H9 (cell line): ENCODE results near the gene DEPDC5. TPM values are rescaled to one million over a fixed set of nuclear protein-coding genes. Genes with fewer than 3 reads are reported as not detected.
"Not testable (repeated sequence)": the region's sequence is repeated elsewhere in the genome, so short reads cannot be mapped to it uniquely, and the experiment has no call there.

Experiments used
- DNase-seq: peaks from one replicate; pipeline ENCODE4 v3.0.0-alpha.2; 2017
- H2AFZ ChIP-seq: one replicate; pipeline ENCODE4 v1.6.1; 2013; ENCODE audit warnings: mild to moderate bottlenecking, low read length, control low read depth, moderate library complexity
- H2AK5ac ChIP-seq: 2 replicates; pipeline ENCODE4 v1.6.1; 2013; ENCODE audit warnings: low read length, control low read depth, mixed read lengths; ENCODE audit not compliant: insufficient read length
- H2BK120ac ChIP-seq: one replicate; pipeline ENCODE4 v1.6.1; 2013; ENCODE audit warnings: low read depth, mild to moderate bottlenecking, low read length, control low read depth, inconsistent platforms; ENCODE audit not compliant: poor library complexity, severe bottlenecking
- H2BK12ac ChIP-seq: 2 replicates; pipeline ENCODE4 v1.6.1; 2013; ENCODE audit warnings: low read length, control low read depth, mixed read lengths, low read depth; ENCODE audit not compliant: insufficient read length
- H2BK15ac ChIP-seq: 2 replicates; pipeline ENCODE4 v1.6.1; 2013; ENCODE audit warnings: low read depth, low read length, control low read depth
- H2BK20ac ChIP-seq: one replicate; pipeline ENCODE4 v1.6.1; 2013; ENCODE audit warnings: low read depth, mild to moderate bottlenecking, low read length, control low read depth, inconsistent platforms; ENCODE audit not compliant: poor library complexity, severe bottlenecking
- H2BK5ac ChIP-seq: 2 replicates; pipeline ENCODE4 v1.6.1; 2013; ENCODE audit warnings: low read length, control low read depth, mixed read lengths; ENCODE audit not compliant: insufficient read length
- H3K14ac ChIP-seq: 2 replicates; pipeline ENCODE4 v1.6.1; 2013; ENCODE audit warnings: low read length, control low read depth; ENCODE audit not compliant: insufficient read depth
- H3K18ac ChIP-seq: 2 replicates; pipeline ENCODE4 v1.6.1; 2013; ENCODE audit warnings: low read depth, mild to moderate bottlenecking, mixed read lengths, low read length, control low read depth; ENCODE audit not compliant: insufficient read length
- H3K23ac ChIP-seq: 2 replicates; pipeline ENCODE4 v1.6.1; 2013; ENCODE audit warnings: low read length, control low read depth, mixed read lengths, low read depth; ENCODE audit not compliant: insufficient read length
- H3K23me2 ChIP-seq: 2 replicates; pipeline ENCODE4 v1.6.1; 2013; ENCODE audit warnings: low read depth, mild to moderate bottlenecking, mixed read lengths, low read length, control low read depth; ENCODE audit not compliant: insufficient read length, poor library complexity, severe bottlenecking
- H3K27ac ChIP-seq: 2 replicates; pipeline ENCODE4 v1.5.1; 2013; ENCODE audit warnings: low read length, control low read depth, mixed read lengths, low read depth; ENCODE audit not compliant: insufficient read length
- H3K27me3 ChIP-seq: 2 replicates; pipeline ENCODE4 v1.6.1; 2013; ENCODE audit warnings: low read length, control low read depth, inconsistent platforms; ENCODE audit not compliant: insufficient read depth
- H3K4ac ChIP-seq: 2 replicates; pipeline ENCODE4 v1.6.1; 2013; ENCODE audit warnings: low read depth, mild to moderate bottlenecking, control low read depth, inconsistent platforms, low read length, moderate library complexity
- H3K4me1 ChIP-seq: 2 replicates; pipeline ENCODE4 v1.6.1; 2013; ENCODE audit warnings: low read length, control low read depth, inconsistent platforms; ENCODE audit not compliant: insufficient read depth
- H3K4me2 ChIP-seq: 2 replicates; pipeline ENCODE4 v1.6.1; 2013; ENCODE audit warnings: low read length, control low read depth, mixed read lengths; ENCODE audit not compliant: insufficient read length, insufficient read depth
- H3K56ac ChIP-seq: 2 replicates; pipeline ENCODE4 v1.6.1; 2013; ENCODE audit warnings: low read depth, mild to moderate bottlenecking, mixed read lengths, low read length, control low read depth; ENCODE audit not compliant: insufficient read length
- H3K79me1 ChIP-seq: 2 replicates; pipeline ENCODE4 v1.6.1; 2013; ENCODE audit warnings: low read depth, mild to moderate bottlenecking, moderate library complexity, low read length, control low read depth, inconsistent platforms; ENCODE audit not compliant: insufficient read depth, poor library complexity, severe bottlenecking
- H3K79me2 ChIP-seq: 2 replicates; pipeline ENCODE4 v1.6.1; 2013; ENCODE audit warnings: low read length, control low read depth, inconsistent platforms; ENCODE audit not compliant: insufficient read depth
- H3K9ac ChIP-seq: 2 replicates; pipeline ENCODE4 v1.6.1; 2013; ENCODE audit warnings: low read length, control low read depth, mixed read lengths; ENCODE audit not compliant: insufficient read length; ENCODE audit errors: extremely low read depth
- H3K9me3 ChIP-seq: one replicate; pipeline ENCODE4 v1.6.1; 2013; ENCODE audit warnings: low read depth, low read length, inconsistent platforms; ENCODE audit not compliant: control insufficient read depth
- H3T11ph ChIP-seq: one replicate; pipeline ENCODE4 v1.6.1; 2013; ENCODE audit warnings: mild to moderate bottlenecking, low read length, control low read depth, inconsistent platforms
- H4K20me1 ChIP-seq: one replicate; pipeline ENCODE4 v1.6.1; 2013; ENCODE audit not compliant: control insufficient read depth, insufficient read length, insufficient read depth
- H4K5ac ChIP-seq: 2 replicates; pipeline ENCODE4 v1.6.1; 2013; ENCODE audit warnings: low read depth, mild to moderate bottlenecking, mixed read lengths, low read length, control low read depth; ENCODE audit not compliant: insufficient read length
- H4K8ac ChIP-seq: replicated peaks from 2 replicates; pipeline ENCODE4 v1.6.1; 2013; ENCODE audit warnings: low read length, control low read depth, mixed read lengths, low read depth; ENCODE audit not compliant: insufficient read length
- H4K91ac ChIP-seq: 2 replicates; pipeline ENCODE4 v1.6.1; 2013; ENCODE audit warnings: low read depth, mild to moderate bottlenecking, moderate library complexity, mixed read lengths, low read length, control low read depth; ENCODE audit not compliant: insufficient read length
- H3K27ac Mint-ChIP-seq, 3 experiments: 2 replicates in 2 of 3; 3 replicates in 1 of 3; pipeline ENCODE4 v1.8.0; 2020 to 2021; ENCODE audit warnings: mixed read lengths in 3 of 3, mild to moderate bottlenecking in 1 of 3, moderate library complexity in 1 of 3
- H3K27me3 Mint-ChIP-seq: 2 replicates; pipeline ENCODE4 v1.8.0; 2021; ENCODE audit warnings: low read depth, mild to moderate bottlenecking, moderate library complexity, mixed read lengths
- H3K36me3 Mint-ChIP-seq, 3 experiments: 2 replicates in 2 of 3; 3 replicates in 1 of 3; pipeline ENCODE4 v1.8.0; 2020 to 2021; ENCODE audit warnings: low read depth in 3 of 3, mixed read lengths in 3 of 3; ENCODE audit not compliant: insufficient read depth in 1 of 3
- H3K4me1 Mint-ChIP-seq, 2 experiments: 2 replicates each; pipeline ENCODE4 v1.8.0; 2020; ENCODE audit warnings: mixed read lengths in 2 of 2
- H3K4me3 Mint-ChIP-seq, 2 experiments: 2 replicates in 1 of 2; 3 replicates in 1 of 2; pipeline ENCODE4 v1.8.0; 2020 to 2021; ENCODE audit warnings: mild to moderate bottlenecking in 2 of 2, mixed read lengths in 2 of 2, moderate library complexity in 1 of 2
- H3K9me3 Mint-ChIP-seq, 2 experiments: 2 replicates in 1 of 2; 3 replicates in 1 of 2; pipeline ENCODE4 v1.8.0; 2020; ENCODE audit warnings: mild to moderate bottlenecking in 2 of 2, mixed read lengths in 2 of 2, moderate library complexity in 1 of 2
- CTCF ChIP-seq: fragments of 200-600 bp; sonication (generic); conservative IDR thresholded peaks from 3 replicates; pipeline ENCODE4 v1.8.0; 2021; ENCODE audit warnings: antibody characterized with exemption, mild to moderate bottlenecking
- WGBS: extraction: QIAGEN DNeasy Blood & Tissue Kit; methylation state at CpG from one replicate; pipeline ENCODE4 v1.1.7; 2013; ENCODE audit warnings: missing lambda C conversion rate, low lambda C conversion rate, mixed read lengths; ENCODE audit not compliant: insufficient read length; ENCODE audit errors: extremely low coverage; 5-methylcytosine and 5-hydroxymethylcytosine counted together
- total RNA-seq: library from RNA; stranded (reverse); gene quantifications from 2 replicates; pipeline ENCODE4 v1.2.1, GENCODE V29; 2021

The DEPDC5 gene
- total RNA-seq, 1 experiment from 2014 or later: 29.2 TPM

GRCh38 chr22:31790240-31790639 lies 36.4 kb downstream of the DEPDC5 start:
- no peak overlapping the region for H3K4ac ChIP-seq
- no peak overlapping the region for H4K91ac ChIP-seq
- DNase-seq: no peak
- Mint-ChIP-seq H3K27me3 (no peaks in the 10 kb centered on the region), H3K36me3 (peaks cover 0 to 22% (median 9%) of the 10 kb centered on the region in 3 experiments; a peak in 6 of 7 replicates), H3K27ac (peak overlapping the region in 2 of 3 experiments; percentile 38 to 79; a peak in 1 of 7 replicates), H3K9me3 (no peaks in the 10 kb centered on the region), H3K4me3 (no peak overlapping the region), H3K4me1 (0 out of 4 replicates have a peak, but pooled peaks cover 0 to 2% of the 10 kb centered on the region in 2 experiments)
- H3K9me3 ChIP-seq: no peaks in the 10 kb centered on the region
- H2BK15ac ChIP-seq: no peak overlapping the region
- no peak overlapping the region for H3K9ac ChIP-seq
- no peak overlapping the region for H3T11ph ChIP-seq
- no peak overlapping the region for H2BK20ac ChIP-seq
- TF ChIP-seq CTCF: no peak
- no peak overlapping the region for H2BK12ac ChIP-seq
- no peaks in the 10 kb centered on the region for H3K79me2 ChIP-seq
- no peak overlapping the region for H3K27ac ChIP-seq
- H3K79me1 ChIP-seq: no peaks in the 10 kb centered on the region
- H4K20me1 ChIP-seq: no peaks in the 10 kb centered on the region
- no peak overlapping the region for H4K5ac ChIP-seq
- no peaks in the 10 kb centered on the region for H3K23me2 ChIP-seq
- H3K27me3 ChIP-seq: no peaks in the 10 kb centered on the region
- no peak overlapping the region for H3K4me2 ChIP-seq
- H2AFZ ChIP-seq: no peak overlapping the region
- no peak overlapping the region for H3K14ac ChIP-seq
- no peaks in the 10 kb centered on the region; the same call in 1 of the 2 replicates for H3K4me1 ChIP-seq
- no peak overlapping the region for H2BK5ac ChIP-seq
- H3K23ac ChIP-seq: no peak overlapping the region
- no peak overlapping the region for H2BK120ac ChIP-seq
- no peak overlapping the region for H3K18ac ChIP-seq
- no peak overlapping the region for H3K56ac ChIP-seq
- H2AK5ac ChIP-seq: no peak overlapping the region
- H4K8ac ChIP-seq: no peak overlapping the region
- WGBS: no CpG with 5 or more reads among the region's 2 CpGs

GRCh38 chr22:31799358-31799757 lies 45.5 kb downstream of the DEPDC5 start:
- H3T11ph ChIP-seq, H3K23me2 ChIP-seq, H2AK5ac ChIP-seq, H2BK12ac ChIP-seq, H3K4me2 ChIP-seq, DNase-seq, H4K8ac ChIP-seq, H2BK5ac ChIP-seq, H3K9ac ChIP-seq, H3K79me1 ChIP-seq, H3K27ac Mint-ChIP-seq, H3K27me3 ChIP-seq, H2BK120ac ChIP-seq, H4K20me1 ChIP-seq, H3K27ac ChIP-seq, H4K5ac ChIP-seq, H2AFZ ChIP-seq, H3K9me3 ChIP-seq, H2BK15ac ChIP-seq, H3K4me1 ChIP-seq, H4K91ac ChIP-seq, H3K4ac ChIP-seq, H3K23ac ChIP-seq, H3K4me3 Mint-ChIP-seq, H3K14ac ChIP-seq, H3K56ac ChIP-seq, H3K79me2 ChIP-seq, H3K9me3 Mint-ChIP-seq, H3K4me1 Mint-ChIP-seq, H2BK20ac ChIP-seq, H3K27me3 Mint-ChIP-seq, H3K18ac ChIP-seq: not testable (repeated sequence)
- no CpG with 5 or more reads among the region's 8 CpGs for WGBS
- peaks cover 17 to 62% (median 43%) of the 10 kb centered on the region in 3 experiments; a peak in 6 of 7 replicates for H3K36me3 Mint-ChIP-seq
